Hepatocyte (in vitro differentiated cells): ENCODE measurements around the gene CHD9. TPM values are rescaled to one million over a fixed set of nuclear protein-coding genes. Genes with fewer than 3 reads are reported as not detected.
A peak's percentile ranks its signal among the peaks of the same experiment; 100 is the strongest.

Source experiments
- DNase-seq: peaks from one replicate; pipeline ENCODE4 v3.0.0-alpha.2; 2016; ENCODE audit warnings: low spot score
- H2AFZ ChIP-seq: fragments of 200-600 bp; sonication (generic); 2 replicates; pipeline ENCODE4 v1.6.0; 2016; ENCODE audit warnings: antibody characterized with exemption, mild to moderate bottlenecking
- H3K27ac ChIP-seq: fragments of 200-600 bp; sonication (generic); 2 replicates; pipeline ENCODE4 v1.5.1; 2016; ENCODE audit warnings: mild to moderate bottlenecking
- H3K27me3 ChIP-seq: fragments of 200-600 bp; sonication (generic); 2 replicates; pipeline ENCODE4 v1.6.1; 2016
- H3K36me3 ChIP-seq: fragments of 200-600 bp; sonication (generic); replicated peaks from 2 replicates; pipeline ENCODE4 v1.5.1; 2016; ENCODE audit warnings: low read depth; ENCODE audit not compliant: insufficient read depth
- H3K4me1 ChIP-seq: fragments of 200-600 bp; sonication (generic); 2 replicates; pipeline ENCODE4 v1.5.1; 2016; ENCODE audit warnings: mild to moderate bottlenecking, moderate library complexity; ENCODE audit not compliant: insufficient read depth
- H3K4me2 ChIP-seq: fragments of 200-600 bp; sonication (generic); 2 replicates; pipeline ENCODE4 v1.6.0; 2016
- H3K4me3 ChIP-seq: fragments of 200-600 bp; sonication (generic); 2 replicates; pipeline ENCODE4 v1.5.1; 2016; ENCODE audit warnings: mild to moderate bottlenecking
- H3K79me2 ChIP-seq: fragments of 200-600 bp; sonication (generic); 2 replicates; pipeline ENCODE4 v1.6.0; 2017; ENCODE audit warnings: mild to moderate bottlenecking
- H3K9me2 ChIP-seq: fragments of 200-600 bp; sonication (generic); replicated peaks from 2 replicates; pipeline ENCODE4 v1.6.0; 2017; ENCODE audit warnings: mild to moderate bottlenecking; ENCODE audit not compliant: insufficient read depth
- H3K9me3 ChIP-seq: fragments of 200-600 bp; sonication (generic); 2 replicates; pipeline ENCODE4 v1.5.1; 2016; ENCODE audit warnings: low read depth, mild to moderate bottlenecking
- H4K20me1 ChIP-seq: fragments of 200-600 bp; sonication (generic); 2 replicates; pipeline ENCODE4 v1.6.0; 2016; ENCODE audit warnings: mild to moderate bottlenecking; ENCODE audit not compliant: insufficient read depth, poor library complexity, severe bottlenecking
- EZH2 ChIP-seq: fragments of 200-600 bp; sonication (generic); IDR thresholded peaks from 2 replicates; pipeline ENCODE4 v1.6.1; 2016; ENCODE audit warnings: antibody characterized with exemption, mild to moderate bottlenecking, borderline replicate concordance
- EZH2phosphoT487 ChIP-seq: fragments of 200-600 bp; sonication (generic); IDR thresholded peaks from one replicate; pipeline ENCODE4 v1.6.1; 2018; ENCODE audit warnings: antibody characterized with exemption, mild to moderate bottlenecking, low read depth, moderate library complexity; ENCODE audit not compliant: unreplicated experiment, severe bottlenecking
- WGBS: methylation state at CpG from one replicate; pipeline ENCODE4 v1.1.6; 2016; ENCODE audit warnings: low lambda C conversion rate; ENCODE audit errors: missing lambda C conversion rate; 5-methylcytosine and 5-hydroxymethylcytosine counted together
- polyA plus RNA-seq: library from polyadenylated mRNA; unstranded; fragments of >200 nt; fragmentation: Nextera tagmentation; extraction: Ambion mirVana; gene quantifications from 2 replicates; pipeline ENCODE4 v1.2.1, GENCODE V29; 2016
- total RNA-seq: library from RNA; depleted of rRNA; stranded (reverse); fragments of >200 nt; gene quantifications from 2 replicates; pipeline ENCODE4 v1.2.3, GENCODE V29; 2014
- TF ChIP-seq, protein P1 (sequence below): fragments of 200-600 bp; sonication (generic); IDR thresholded peaks from 2 replicates; pipeline ENCODE4 v1.5.1; 2016; ENCODE audit warnings: antibody characterized with exemption, mild to moderate bottlenecking; ENCODE audit not compliant: poor library complexity

The CHD9 gene
- total and polyA plus RNA-seq, 2 experiments from 2014 or later: 54.9 to 68.2 TPM

- Histone ChIP-seq H3K9me2 (no peaks in the 10 kb centered on the region), H3K4me3 (no peak overlapping the region), H3K27ac (peak overlapping the region; percentile 89), H3K79me2 (peaks cover 34% of the 10 kb centered on the region), H4K20me1 (no peaks in the 10 kb centered on the region), H2AFZ (no peak overlapping the region), H3K27me3 (no peaks in the 10 kb centered on the region), H3K9me3 (no peaks in the 10 kb centered on the region), H3K36me3 (no peaks in the 10 kb centered on the region), H3K4me2 (peak overlapping the region; percentile 38), H3K4me1 (peaks cover 53% of the 10 kb centered on the region)
- DNase-seq: no peak
- WGBS: 56% methylated on average over 5 of the region's 5 CpGs
- TF ChIP-seq EZH2 (no peak), EZH2phosphoT487 (no peak)
- TF ChIP-seq, protein P1, sequence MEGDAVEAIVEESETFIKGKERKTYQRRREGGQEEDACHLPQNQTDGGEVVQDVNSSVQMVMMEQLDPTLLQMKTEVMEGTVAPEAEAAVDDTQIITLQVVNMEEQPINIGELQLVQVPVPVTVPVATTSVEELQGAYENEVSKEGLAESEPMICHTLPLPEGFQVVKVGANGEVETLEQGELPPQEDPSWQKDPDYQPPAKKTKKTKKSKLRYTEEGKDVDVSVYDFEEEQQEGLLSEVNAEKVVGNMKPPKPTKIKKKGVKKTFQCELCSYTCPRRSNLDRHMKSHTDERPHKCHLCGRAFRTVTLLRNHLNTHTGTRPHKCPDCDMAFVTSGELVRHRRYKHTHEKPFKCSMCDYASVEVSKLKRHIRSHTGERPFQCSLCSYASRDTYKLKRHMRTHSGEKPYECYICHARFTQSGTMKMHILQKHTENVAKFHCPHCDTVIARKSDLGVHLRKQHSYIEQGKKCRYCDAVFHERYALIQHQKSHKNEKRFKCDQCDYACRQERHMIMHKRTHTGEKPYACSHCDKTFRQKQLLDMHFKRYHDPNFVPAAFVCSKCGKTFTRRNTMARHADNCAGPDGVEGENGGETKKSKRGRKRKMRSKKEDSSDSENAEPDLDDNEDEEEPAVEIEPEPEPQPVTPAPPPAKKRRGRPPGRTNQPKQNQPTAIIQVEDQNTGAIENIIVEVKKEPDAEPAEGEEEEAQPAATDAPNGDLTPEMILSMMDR: no peak
Observed at GRCh38 chr16:53090286-53090590, 35.4 kb downstream of the CHD9 start.

GRCh38 chr16:53090591-53091411 lies 36.0 kb downstream of the CHD9 start:
- peaks cover 38% of the 10 kb centered on the region for H3K79me2 ChIP-seq
- no peaks in the 10 kb centered on the region for H3K27me3 ChIP-seq
- H3K9me3 ChIP-seq: no peaks in the 10 kb centered on the region
- peak overlapping the region; percentile 89 for H3K27ac ChIP-seq
- H3K4me1 ChIP-seq: peaks cover 51% of the 10 kb centered on the region
- H3K9me2 ChIP-seq: no peaks in the 10 kb centered on the region
- H2AFZ ChIP-seq: no peak overlapping the region
- 65% methylated on average over 11 of the region's 13 CpGs for WGBS
- TF ChIP-seq, protein P1: no peak
- no peak for TF ChIP-seq EZH2phosphoT487
- no peak for TF ChIP-seq EZH2
- H4K20me1 ChIP-seq: no peaks in the 10 kb centered on the region
- peak; percentile 73 for DNase-seq
- H3K4me3 ChIP-seq: no peak overlapping the region
- peak overlapping the region; percentile 38 for H3K4me2 ChIP-seq
- H3K36me3 ChIP-seq: no peaks in the 10 kb centered on the region

- peak; percentile 43 for DNase-seq
- Histone ChIP-seq H3K79me2 (peaks cover 43% of the 10 kb centered on the region), H3K27me3 (no peaks in the 10 kb centered on the region), H3K4me3 (no peak overlapping the region), H3K4me2 (peak overlapping the region; percentile 17), H3K9me2 (no peaks in the 10 kb centered on the region), H4K20me1 (no peaks in the 10 kb centered on the region), H2AFZ (no peak overlapping the region), H3K4me1 (peaks cover 44% of the 10 kb centered on the region), H3K36me3 (no peaks in the 10 kb centered on the region), H3K27ac (peak overlapping the region; percentile 89), H3K9me3 (no peaks in the 10 kb centered on the region)
- TF ChIP-seq, protein P1: no peak
- TF ChIP-seq EZH2 (no peak), EZH2phosphoT487 (no peak)
- 56% methylated on average over 7 of the region's 7 CpGs for WGBS
Observed at GRCh38 chr16:53091466-53092211, 36.8 kb downstream of the CHD9 start.
